Epithelial cell of esophagus (primary cell): ENCODE data around the gene IZUMO4.

ENCODE experiments used
- DNase-seq: peaks from one replicate; pipeline ENCODE4 v3.0.0; 2010; ENCODE audit warnings: low read depth
- H3K4me3 ChIP-seq: 2 replicates; pipeline ENCODE4 v1.5.1; 2011; ENCODE audit warnings: mild to moderate bottlenecking, low read length, control low read depth
- TF ChIP-seq, protein P1 (sequence below): IDR thresholded peaks from 2 replicates; pipeline ENCODE4 v1.5.1; 2011; ENCODE audit warnings: low read depth, mild to moderate bottlenecking, low read length, control low read depth, inconsistent platforms; ENCODE audit not compliant: insufficient read depth; ENCODE audit errors: missing control alignments

IZUMO4 gene

GRCh38 chr19:2096480-2097202, at the start of gene IZUMO4:
IZUMO4 (plus strand) TSS chr19:2096915; CDS start chr19:2096946, 31 bp downstream.
- H3K4me3 ChIP-seq = peak within 1 kb of the TSS; percentile 62
- peak; percentile 97 for DNase-seq
- TF ChIP-seq, protein P1, sequence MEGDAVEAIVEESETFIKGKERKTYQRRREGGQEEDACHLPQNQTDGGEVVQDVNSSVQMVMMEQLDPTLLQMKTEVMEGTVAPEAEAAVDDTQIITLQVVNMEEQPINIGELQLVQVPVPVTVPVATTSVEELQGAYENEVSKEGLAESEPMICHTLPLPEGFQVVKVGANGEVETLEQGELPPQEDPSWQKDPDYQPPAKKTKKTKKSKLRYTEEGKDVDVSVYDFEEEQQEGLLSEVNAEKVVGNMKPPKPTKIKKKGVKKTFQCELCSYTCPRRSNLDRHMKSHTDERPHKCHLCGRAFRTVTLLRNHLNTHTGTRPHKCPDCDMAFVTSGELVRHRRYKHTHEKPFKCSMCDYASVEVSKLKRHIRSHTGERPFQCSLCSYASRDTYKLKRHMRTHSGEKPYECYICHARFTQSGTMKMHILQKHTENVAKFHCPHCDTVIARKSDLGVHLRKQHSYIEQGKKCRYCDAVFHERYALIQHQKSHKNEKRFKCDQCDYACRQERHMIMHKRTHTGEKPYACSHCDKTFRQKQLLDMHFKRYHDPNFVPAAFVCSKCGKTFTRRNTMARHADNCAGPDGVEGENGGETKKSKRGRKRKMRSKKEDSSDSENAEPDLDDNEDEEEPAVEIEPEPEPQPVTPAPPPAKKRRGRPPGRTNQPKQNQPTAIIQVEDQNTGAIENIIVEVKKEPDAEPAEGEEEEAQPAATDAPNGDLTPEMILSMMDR = peak; percentile 39

GRCh38 chr19:2047076-2047448, 49.7 kb upstream of the IZUMO4 start:
- TF ChIP-seq, protein P1 = no peak
- no peak for DNase-seq
- H3K4me3 ChIP-seq = no peak overlapping the region

DNA sequence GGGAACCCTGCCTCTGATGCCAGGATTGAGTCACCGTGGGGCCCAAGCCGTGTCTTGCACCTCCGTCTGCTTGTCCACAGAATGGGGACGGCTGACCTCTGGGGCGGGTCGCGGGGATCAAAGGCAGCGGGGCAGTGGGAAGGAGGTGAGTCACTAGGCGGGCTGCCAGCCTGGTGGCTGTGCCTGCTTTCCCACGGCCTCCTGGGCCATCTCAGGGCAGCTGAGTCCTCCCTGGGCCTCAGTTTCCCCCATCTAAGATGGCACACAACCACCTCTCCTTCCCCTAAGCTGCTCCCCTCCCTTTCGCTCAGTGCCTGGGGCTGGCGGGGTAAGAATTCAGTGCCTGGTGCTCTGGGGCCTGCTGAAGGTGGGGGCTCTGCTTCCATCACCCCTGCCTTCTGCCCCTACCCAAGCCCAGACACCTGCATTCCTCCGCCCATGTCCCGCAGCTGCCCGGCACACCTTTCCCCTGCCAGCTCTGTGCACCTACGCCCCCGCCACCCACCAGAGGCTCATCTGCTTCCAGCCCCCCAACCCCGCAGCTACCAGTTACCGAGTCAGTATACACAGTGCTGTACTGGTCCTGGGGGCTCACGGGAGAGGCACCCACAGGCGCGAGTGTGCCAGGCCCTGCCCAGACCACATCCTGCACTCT, 49.1 kb upstream of the IZUMO4 start:
- no peak for DNase-seq
- TF ChIP-seq, protein P1 = no peak
- H3K4me3 ChIP-seq = no peak overlapping the region

GRCh38 chr19:2048104-2048958, 48.4 kb upstream of the IZUMO4 start:
- H3K4me3 ChIP-seq = peak overlapping the region; percentile 96
- TF ChIP-seq, protein P1 = no peak
- DNase-seq = no peak

DNA sequence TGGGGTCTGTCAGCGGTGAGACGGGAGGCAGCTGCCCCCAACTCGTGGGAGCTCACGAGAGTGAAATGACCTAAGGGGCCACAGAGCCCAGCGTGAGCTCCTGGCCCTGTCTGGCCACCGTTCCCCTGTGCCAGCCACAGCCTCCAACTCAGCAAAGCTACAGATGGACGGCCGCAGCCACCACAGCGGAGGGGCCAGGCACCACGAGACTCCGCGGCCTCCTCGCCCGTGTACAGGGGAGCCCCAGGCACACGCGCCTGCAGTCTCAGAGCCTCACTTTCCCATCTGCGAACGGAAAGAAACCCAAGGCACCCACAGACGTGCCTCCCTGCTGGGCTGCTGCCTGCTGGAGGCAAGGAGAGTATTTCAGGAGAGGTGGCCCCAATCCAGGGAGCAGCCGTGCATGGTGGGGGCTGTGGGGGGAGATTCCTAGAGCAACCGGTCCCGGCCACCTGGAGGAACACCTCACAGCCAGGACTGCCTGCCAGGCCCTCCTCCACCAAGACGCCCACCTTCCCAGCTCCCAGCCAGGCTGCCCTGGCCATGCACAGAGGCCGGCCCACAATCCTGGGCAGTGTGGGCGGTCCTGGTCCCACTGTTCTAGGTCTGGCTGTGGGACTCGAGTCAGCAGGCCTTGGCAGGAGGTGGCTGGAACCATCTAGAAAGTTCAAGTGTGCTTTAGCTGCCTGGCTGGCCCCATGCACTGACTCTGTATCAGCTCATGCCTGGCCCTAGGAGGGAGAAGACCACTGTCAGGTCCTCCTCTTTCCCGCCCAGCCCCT, 47.6 kb upstream of the IZUMO4 start:
- DNase-seq = no peak
- peak overlapping the region; percentile 96 for H3K4me3 ChIP-seq
- TF ChIP-seq, protein P1 = no peak

- peak overlapping the region; percentile 96 for H3K4me3 ChIP-seq
- DNase-seq = peak; percentile 69
- TF ChIP-seq, protein P1 = no peak
Measured at GRCh38 chr19:2049741-2050348, 46.9 kb upstream of the IZUMO4 start.
